Keratinocyte (primary cell): ENCODE data around the gene PTS. TPM values are rescaled to one million over a fixed set of nuclear protein-coding genes. Genes with fewer than 3 reads are reported as not detected.

Experiments
- DNase-seq: peaks from one replicate; pipeline ENCODE4 v3.0.0-alpha.2; 2011; ENCODE audit warnings: low read depth, missing footprints, low spot score
- FAIRE-seq: peaks from 2 replicates; lab custom pipeline; 2011; peaks lifted over from hg19 to GRCh38; lab: Jason Lieb, UNC
- H2AFZ ChIP-seq: 2 replicates; pipeline ENCODE4 v1.6.0; 2012; ENCODE audit warnings: low read length, control low read depth, inconsistent platforms; ENCODE audit not compliant: control insufficient read depth
- H3K27ac ChIP-seq: 2 replicates; pipeline ENCODE4 v1.5.1; 2011; ENCODE audit warnings: low read length; ENCODE audit not compliant: control insufficient read depth, insufficient read depth
- H3K27me3 ChIP-seq: 3 replicates; pipeline ENCODE4 v1.6.0; 2011; ENCODE audit warnings: low read length; ENCODE audit not compliant: control insufficient read depth, insufficient read depth; ENCODE audit errors: extremely low read depth
- H3K36me3 ChIP-seq, 2 experiments: 2 replicates in 1 of 2; 3 replicates in 1 of 2; pipeline ENCODE4 v1.5.1; 2011; ENCODE audit warnings: low read length in 2 of 2, mild to moderate bottlenecking in 1 of 2; ENCODE audit not compliant: control insufficient read depth in 2 of 2, insufficient read depth in 2 of 2; ENCODE audit errors: extremely low read depth in 1 of 2
- H3K4me1 ChIP-seq: 3 replicates; pipeline ENCODE4 v1.5.1; 2011; ENCODE audit warnings: low read length; ENCODE audit not compliant: control insufficient read depth, insufficient read depth; ENCODE audit errors: extremely low read depth
- H3K4me2 ChIP-seq: 3 replicates; pipeline ENCODE4 v1.6.0; 2011; ENCODE audit warnings: low read depth, low read length; ENCODE audit not compliant: control insufficient read depth, insufficient read depth; ENCODE audit errors: extremely low read depth
- H3K4me3 ChIP-seq, 3 experiments: fragments of 200-600 bp in 1 of 3; sonication (generic) in 1 of 3; 2 replicates in 2 of 3; 3 replicates in 1 of 3; pipeline ENCODE4 v1.5.1; 2011 to 2016; ENCODE audit warnings: low read length in 3 of 3, mild to moderate bottlenecking in 3 of 3, control low read depth in 2 of 3, inconsistent platforms in 1 of 3, low read depth in 1 of 3, mixed read lengths in 1 of 3, mixed run types in 1 of 3, moderate library complexity in 1 of 3; ENCODE audit not compliant: control insufficient read depth in 2 of 3, insufficient read depth in 2 of 3; ENCODE audit errors: extremely low read depth in 1 of 3
- H3K79me2 ChIP-seq: 2 replicates; pipeline ENCODE4 v1.6.0; 2012; ENCODE audit warnings: low read length; ENCODE audit not compliant: control insufficient read depth, insufficient read depth
- H3K9ac ChIP-seq: 3 replicates; pipeline ENCODE4 v1.6.0; 2011; ENCODE audit warnings: low read length; ENCODE audit not compliant: control insufficient read depth, insufficient read depth; ENCODE audit errors: extremely low read depth
- H3K9me1 ChIP-seq: 3 replicates; pipeline ENCODE4 v1.6.0; 2011; ENCODE audit warnings: low read length; ENCODE audit not compliant: control insufficient read depth, insufficient read depth; ENCODE audit errors: extremely low read depth
- H3K9me3 ChIP-seq: 2 replicates; pipeline ENCODE4 v1.5.1; 2012; ENCODE audit warnings: low read depth, low read length; ENCODE audit not compliant: control insufficient read depth
- H4K20me1 ChIP-seq: 3 replicates; pipeline ENCODE4 v1.6.0; 2011; ENCODE audit warnings: low read length; ENCODE audit not compliant: control insufficient read depth, insufficient read depth; ENCODE audit errors: extremely low read depth
- EZH2 ChIP-seq: IDR thresholded peaks from one replicate; pipeline ENCODE4 v1.6.1; 2012; ENCODE audit warnings: inconsistent platforms, mild to moderate bottlenecking, low read length, moderate library complexity
- dilution Hi-C: fragments of 300-500 bp; cut with MboI; formaldehyde crosslinking; loops from one replicate; pipeline ENCODE4 v1.7.0; 2020; ENCODE audit warnings: low sequenced_read_pairs; ENCODE audit not compliant: extremely low pct_ligation_motif_present
- polyA plus RNA-seq, 5 experiments: library from polyadenylated mRNA; depleted of rRNA in 3 of 5; stranded (reverse) in 3 of 5; stranded (forward) in 1 of 5; unstranded in 1 of 5; fragments of >200 nt; gene quantifications; 1 replicate in 1 of 5; 2 replicates in 3 of 5; 3 replicates in 1 of 5; pipeline versions ENCODE4 v1.2.1 to v1.2.3, GENCODE V29; 2011 to 2012; ENCODE audit warnings: missing spikeins in 2 of 5, low read depth in 1 of 5, low replicate concordance in 1 of 5
- TF ChIP-seq, protein P1 (sequence below), 3 experiments: IDR thresholded peaks in 1 of 3; conservative IDR thresholded peaks in 1 of 3; optimal IDR thresholded peaks in 1 of 3; 2 replicates in 2 of 3; 3 replicates in 1 of 3; pipeline versions ENCODE3 to v1.5.1; 2011; ENCODE audit warnings: low read length in 3 of 3, mild to moderate bottlenecking in 3 of 3, moderate library complexity in 2 of 3, control low read depth in 1 of 3, inconsistent platforms in 1 of 3; ENCODE audit not compliant: insufficient read depth in 2 of 3; ENCODE audit errors: extremely low read depth in 1 of 3

Gene PTS
- polyA plus RNA-seq, 1 donor (not counting 4 experiments of a cell fraction or from before 2014, with no cell fraction given) = 72.5 TPM

DNA sequence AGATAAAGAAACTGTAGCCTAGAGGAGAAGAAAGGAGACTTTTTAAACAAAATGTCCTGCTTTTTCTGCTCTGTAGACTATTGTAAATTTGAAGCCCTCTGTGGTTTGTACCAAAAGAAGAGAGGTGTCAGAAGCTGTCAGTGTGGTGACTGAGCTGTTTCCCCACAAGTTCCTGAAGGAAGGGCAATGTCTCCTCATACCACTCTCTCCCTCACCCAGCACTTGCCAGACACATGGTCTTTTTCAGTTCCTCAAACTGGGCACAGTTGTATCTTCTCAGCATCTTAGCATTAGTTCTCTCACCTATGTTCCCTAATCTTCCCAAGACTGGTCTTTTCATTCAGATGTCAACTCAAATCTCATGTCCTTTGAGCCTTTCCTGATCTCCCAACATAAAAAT, 46.6 kb upstream of the PTS start:
- Histone ChIP-seq H3K36me3 (no peaks in the 10 kb centered on the region), H3K9me1 (no peaks in the 10 kb centered on the region), H3K27me3 (no peaks in the 10 kb centered on the region), H3K9ac (no peak overlapping the region), H2AFZ (no peak overlapping the region), H3K4me3 (no peak overlapping the region), H3K27ac (no peak overlapping the region), H3K79me2 (no peaks in the 10 kb centered on the region), H3K4me2 (no peak overlapping the region), H3K9me3 (no peaks in the 10 kb centered on the region), H3K4me1 (peaks cover 8% of the 10 kb centered on the region), H4K20me1 (no peaks in the 10 kb centered on the region)
- dilution Hi-C loops = no loop called here
- DNase-seq (no peak), FAIRE-seq (no peak)
- no peak for TF ChIP-seq EZH2
- TF ChIP-seq, protein P1, sequence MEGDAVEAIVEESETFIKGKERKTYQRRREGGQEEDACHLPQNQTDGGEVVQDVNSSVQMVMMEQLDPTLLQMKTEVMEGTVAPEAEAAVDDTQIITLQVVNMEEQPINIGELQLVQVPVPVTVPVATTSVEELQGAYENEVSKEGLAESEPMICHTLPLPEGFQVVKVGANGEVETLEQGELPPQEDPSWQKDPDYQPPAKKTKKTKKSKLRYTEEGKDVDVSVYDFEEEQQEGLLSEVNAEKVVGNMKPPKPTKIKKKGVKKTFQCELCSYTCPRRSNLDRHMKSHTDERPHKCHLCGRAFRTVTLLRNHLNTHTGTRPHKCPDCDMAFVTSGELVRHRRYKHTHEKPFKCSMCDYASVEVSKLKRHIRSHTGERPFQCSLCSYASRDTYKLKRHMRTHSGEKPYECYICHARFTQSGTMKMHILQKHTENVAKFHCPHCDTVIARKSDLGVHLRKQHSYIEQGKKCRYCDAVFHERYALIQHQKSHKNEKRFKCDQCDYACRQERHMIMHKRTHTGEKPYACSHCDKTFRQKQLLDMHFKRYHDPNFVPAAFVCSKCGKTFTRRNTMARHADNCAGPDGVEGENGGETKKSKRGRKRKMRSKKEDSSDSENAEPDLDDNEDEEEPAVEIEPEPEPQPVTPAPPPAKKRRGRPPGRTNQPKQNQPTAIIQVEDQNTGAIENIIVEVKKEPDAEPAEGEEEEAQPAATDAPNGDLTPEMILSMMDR (optimal IDR thresholded peaks at IDR 0.05 in 1 of 3, IDR thresholded peaks at IDR 0.05 in 1 of 3, conservative IDR thresholded peaks at IDR 0.05 in 1 of 3; ENCODE audit: extremely low read depth in 1 of 3, insufficient read depth in 2 of 3, low read length in 3 of 3) = no peak

DNA sequence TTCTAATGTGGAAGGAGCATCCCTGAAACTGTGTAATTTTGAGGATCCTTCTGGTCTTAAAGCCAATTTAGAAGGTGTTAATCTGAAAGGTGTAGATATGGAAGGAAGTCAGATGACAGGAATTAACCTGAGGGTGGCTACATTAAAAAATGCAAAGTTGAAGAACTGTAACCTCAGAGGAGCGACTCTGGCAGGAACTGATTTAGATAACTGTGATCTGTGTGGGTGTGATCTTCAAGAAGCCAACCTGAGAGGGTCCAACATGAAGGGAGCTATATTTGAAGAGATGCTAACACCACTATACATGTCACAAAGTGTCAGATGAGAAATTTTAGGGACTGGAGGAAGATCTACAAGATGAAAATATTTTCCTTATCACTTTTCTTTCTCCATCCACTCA, 43.4 kb upstream of the PTS start:
- no peak overlapping the region for H3K4me2 ChIP-seq
- no peaks in the 10 kb centered on the region for H3K27me3 ChIP-seq
- H3K4me3 ChIP-seq = no peak overlapping the region
- H3K9ac ChIP-seq = no peak overlapping the region
- DNase-seq = no peak
- H3K79me2 ChIP-seq = no peaks in the 10 kb centered on the region
- no peaks in the 10 kb centered on the region for H3K9me3 ChIP-seq
- H2AFZ ChIP-seq = no peak overlapping the region
- FAIRE-seq = no peak
- H3K27ac ChIP-seq = no peak overlapping the region
- no peaks in the 10 kb centered on the region for H3K36me3 ChIP-seq
- dilution Hi-C loops = no loop called here
- TF ChIP-seq, protein P1 (optimal IDR thresholded peaks at IDR 0.05 in 1 of 3, IDR thresholded peaks at IDR 0.05 in 1 of 3, conservative IDR thresholded peaks at IDR 0.05 in 1 of 3; ENCODE audit: extremely low read depth in 1 of 3, insufficient read depth in 2 of 3, low read length in 3 of 3) = no peak
- no peak for TF ChIP-seq EZH2
- no peaks in the 10 kb centered on the region for H3K9me1 ChIP-seq
- H4K20me1 ChIP-seq = no peaks in the 10 kb centered on the region
- H3K4me1 ChIP-seq = no peaks in the 10 kb centered on the region
